GM21576 (cell line): ENCODE results near the gene CPNE8.
A peak's percentile ranks its signal among the peaks of the same experiment; 100 is the strongest.

Experiments
- ATAC-seq: cut with Tn5 transposase; IDR thresholded peaks from one replicate; pipeline ENCODE4 v1.9.1; 2021; ENCODE audit warnings: mild to moderate bottlenecking, moderate library complexity; ENCODE audit not compliant: unreplicated experiment

CPNE8 gene

DNA sequence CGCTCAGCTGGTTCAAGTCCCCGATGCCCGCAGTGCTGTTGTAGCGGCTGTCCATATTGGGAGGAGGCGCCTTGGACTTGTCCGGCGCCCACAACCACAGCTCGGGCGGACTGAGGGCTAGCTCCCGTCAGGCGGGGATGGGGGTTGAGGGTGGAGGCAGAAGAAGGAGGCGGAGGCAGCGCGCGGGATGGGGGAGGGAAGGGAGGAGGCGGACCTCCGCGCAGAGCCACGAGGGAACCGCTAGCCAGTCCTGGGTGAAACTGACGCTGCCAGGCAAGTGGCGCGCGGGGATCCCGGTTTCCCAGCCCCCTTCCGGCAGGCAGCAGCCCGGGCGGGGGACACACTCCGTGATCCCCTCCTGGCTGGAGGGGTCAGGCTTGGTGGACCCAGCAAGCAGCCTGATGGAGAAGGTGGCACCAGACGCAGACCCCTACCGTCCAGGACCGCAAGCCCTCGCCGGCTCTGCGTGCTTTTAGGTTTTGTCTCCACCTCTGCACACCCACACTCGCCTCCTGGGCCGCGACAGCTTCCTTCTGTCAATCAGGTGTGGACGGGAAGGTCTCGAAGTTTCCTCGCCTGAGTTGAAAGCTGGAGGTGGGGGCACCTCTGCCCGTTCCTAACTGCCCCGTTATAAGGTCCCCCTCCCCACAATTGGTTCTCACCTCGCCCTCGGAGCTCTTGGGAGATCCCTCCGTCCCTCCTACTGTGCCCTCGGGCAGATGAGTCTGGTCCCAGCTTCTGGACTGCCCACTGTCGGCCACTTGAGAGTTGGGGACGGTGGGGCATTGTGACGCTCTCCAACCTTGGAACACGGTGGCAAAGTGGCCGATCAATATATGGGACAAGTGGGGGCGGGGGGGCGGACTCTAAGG, at the start of gene CPNE8:
Gene CPNE8, minus strand, starts transcription at position 112 of the 872 bp plus-strand sequence. Its CDS starts 57 bp downstream, at position 55.
- peak; percentile 54 for ATAC-seq

DNA sequence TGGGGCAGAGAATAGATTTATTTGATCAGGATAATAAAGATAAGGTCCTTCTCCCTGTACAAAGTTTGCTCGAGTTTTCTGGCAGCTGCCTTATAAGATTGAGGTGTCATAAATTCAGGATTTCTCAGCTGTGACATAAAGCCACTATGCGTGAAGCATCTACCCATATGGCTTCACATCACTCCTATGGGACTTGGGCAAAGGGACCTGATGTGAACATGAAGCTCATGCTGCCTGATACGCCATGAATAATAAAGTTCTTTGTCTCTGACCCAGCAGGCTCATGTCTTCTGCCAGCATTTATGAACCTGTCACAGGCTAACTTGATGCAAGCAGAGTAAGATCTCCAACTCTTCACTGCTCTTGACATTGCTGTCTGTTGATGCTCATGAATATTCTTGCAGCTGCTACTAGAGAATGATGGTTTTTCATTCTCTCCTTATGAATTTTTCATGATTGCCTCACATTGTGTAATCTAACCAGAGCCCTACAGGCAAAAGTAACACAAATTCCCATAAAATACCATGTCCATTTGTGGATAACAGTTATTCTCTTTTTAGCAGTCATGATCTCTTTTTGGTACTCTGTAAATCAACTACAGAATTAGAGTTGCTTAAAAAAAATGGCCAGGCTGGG, 49.0 kb upstream of the CPNE8 start:
- ATAC-seq = no peak

DNA sequence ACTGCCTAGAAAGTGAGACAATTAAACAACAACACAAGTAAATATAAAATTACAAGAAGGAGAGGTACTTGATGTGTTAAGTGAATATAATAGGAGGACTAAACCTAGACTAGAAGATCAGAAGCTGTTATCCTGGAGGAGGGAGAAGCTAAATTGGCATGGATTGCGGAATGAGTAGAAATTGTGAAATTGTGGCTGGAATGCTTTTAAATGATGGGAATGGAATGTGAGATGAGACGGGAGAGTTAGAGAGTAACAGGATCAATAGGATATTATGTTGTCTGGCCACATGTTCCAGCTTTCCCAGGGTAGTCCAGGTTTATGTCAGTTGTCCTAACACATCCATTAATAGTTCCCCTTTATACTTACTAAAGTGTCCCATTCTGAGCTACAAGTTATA, 44.0 kb upstream of the CPNE8 start:
- no peak for ATAC-seq

DNA sequence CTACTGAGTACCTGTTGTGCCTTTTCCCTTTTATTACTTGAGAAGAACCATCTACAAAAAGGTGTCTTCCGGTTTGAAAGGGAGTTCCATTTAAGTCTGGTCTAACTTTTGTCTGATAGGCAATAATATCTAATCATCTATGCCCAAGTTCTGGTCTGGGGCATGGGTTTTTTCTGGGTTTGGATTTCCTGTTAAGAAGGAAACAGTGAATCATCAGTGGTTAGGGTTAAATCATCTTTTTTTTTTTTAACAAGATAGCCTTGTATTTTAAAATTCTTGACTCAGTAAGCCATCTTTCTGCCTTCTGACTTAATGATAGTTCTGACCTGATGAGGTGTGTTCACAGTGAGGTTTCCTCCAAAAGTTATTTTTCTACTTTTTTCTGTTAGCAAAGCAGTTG, 29.3 kb upstream of the CPNE8 start:
- ATAC-seq = no peak

DNA sequence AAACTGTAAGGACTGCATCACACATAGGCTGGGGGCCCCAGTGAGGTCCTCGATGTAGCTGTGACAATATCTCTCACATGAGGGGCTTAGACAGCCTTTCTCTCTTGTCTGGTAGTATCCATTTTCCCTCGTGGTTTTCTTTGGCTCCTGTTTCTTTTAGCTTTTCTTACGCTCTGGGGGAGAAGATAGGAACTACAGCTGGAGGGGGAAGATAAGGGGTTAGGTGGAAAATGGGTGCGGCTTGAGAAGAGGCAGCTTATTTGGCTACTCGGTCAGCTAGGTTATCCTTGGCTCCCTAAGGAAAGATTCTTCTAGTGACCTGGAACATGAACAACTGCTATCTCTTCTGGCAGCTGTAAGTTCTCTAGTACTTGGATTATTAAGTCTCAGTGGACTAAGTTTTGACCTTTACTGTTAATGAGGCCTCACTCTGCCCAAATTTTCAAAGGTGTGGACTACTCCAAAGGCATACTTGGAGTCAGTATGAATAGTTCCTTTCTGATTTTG, 28.7 kb upstream of the CPNE8 start:
- no peak for ATAC-seq

DNA sequence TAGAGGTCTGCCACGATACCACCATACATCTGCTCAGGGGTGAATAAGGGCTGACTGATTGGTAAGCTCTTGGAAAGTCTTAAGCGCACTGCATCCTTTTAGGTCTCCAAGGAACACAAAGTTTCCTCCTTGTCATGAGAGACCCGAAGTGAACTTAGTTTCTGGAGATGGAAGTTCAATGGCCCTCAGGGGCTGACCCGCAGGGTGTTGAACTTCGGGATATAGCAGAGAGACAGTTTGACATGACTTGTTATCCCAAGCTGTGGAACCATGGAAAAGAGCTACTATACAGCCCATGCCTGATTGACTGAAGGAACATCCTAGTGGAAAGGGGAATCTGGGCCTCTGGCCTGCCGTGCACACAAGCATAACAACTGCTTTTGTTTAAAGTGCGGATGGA, 26.9 kb upstream of the CPNE8 start:
- no peak for ATAC-seq

DNA sequence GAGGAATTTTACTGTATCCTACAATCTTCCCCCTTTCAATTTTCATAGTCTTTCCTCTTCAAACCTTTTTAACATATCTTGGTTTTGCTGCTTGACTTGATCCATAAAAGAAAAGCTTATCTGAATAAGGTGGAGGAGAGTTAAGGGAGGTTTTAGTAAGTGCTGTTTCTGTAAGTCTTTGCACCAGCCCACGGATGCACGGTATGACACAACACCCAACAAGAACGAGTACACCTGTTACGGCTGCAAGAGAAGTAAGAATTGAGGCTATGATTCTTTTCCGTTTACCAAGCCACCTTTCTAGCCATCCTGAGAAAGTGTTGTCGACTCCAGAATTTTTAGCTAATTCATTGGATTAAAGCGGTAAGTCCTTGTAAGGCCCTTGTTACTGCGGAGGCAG, 26.1 kb upstream of the CPNE8 start:
- no peak for ATAC-seq

DNA sequence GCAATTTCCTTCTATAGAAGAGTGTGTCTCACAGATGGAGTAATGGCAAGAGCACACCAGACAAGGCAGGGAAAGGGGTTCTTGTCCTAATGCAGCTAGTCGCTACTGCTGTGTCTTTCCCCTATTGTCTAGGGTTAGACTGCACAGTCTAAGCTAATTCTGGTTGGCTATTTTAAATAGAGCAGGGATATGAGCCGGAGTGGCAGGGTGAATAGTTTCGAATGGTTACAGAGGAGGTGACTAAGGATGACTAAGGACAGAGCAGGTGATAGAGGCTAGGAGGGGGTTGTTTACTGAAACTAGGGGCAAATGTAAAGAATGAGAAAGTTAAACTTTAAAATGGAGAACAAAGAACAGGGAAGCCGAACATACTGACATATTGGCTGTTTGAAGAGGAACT, 25.6 kb upstream of the CPNE8 start:
- no peak for ATAC-seq

DNA sequence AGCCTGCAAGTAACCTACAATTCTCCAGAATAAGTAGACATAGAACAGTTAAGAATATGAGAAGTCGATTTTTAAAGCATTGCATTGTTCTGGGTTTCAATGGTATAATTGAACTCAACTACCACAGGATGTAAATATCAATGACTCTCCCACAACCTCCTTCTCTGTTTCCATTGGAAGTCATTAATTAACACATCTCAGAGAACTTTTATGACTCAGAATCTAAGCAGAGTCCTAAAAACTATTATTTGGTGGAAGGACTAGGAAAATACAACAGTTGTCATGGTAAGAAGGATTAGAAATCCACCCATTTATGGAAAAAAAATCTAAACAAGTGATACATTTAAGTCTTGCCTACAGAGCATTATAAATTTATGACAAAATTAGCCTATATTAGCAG, 21.1 kb upstream of the CPNE8 start:
- no peak for ATAC-seq

DNA sequence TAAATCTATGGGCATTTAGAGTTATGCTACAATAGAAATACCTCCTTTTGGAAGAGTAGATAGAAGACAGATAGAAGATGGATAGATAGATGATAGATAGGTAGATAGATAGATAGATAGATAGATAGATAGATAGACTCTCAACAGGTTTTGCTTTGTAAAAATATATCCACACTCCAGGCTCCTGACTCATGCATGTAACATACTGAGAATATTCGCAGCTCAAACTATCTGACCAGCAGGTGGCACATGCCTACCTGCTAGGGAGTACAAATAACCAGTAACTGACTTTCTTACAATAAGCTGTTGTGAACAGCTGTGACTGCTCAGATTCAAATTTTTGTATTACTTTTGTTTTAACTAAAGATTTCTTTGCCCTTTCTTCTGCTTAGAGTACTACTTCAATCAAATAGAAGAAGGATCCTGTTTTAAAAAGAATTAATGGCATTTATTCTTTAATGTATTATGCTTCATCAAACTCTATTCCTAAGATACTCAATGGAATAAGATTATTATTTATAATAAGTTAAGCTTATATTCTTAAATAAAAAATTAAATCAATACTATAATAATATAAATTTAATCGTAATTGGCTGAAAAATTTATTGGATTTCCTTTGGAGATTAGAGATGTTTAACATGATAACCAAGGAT, 15.8 kb upstream of the CPNE8 start:
- ATAC-seq = peak; percentile 89

DNA sequence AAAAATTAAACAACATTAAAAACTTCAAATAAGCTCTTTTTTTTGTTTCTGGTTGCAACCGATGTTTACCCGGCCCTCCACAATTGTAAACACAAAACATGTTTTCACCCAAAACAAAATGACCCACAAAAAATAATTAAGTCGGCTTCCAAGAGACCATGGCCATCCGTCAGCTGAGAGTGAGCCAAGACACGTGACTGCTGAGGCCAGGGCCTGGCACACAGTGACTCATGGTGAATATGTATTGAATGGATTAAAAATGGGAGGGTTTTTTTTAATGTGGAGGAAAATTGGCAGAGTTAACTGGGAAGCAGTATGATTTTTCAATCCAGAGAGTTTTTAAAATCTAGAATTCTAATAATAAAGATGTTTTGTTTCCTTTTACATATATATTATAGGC, 13.8 kb upstream of the CPNE8 start:
- no peak for ATAC-seq

DNA sequence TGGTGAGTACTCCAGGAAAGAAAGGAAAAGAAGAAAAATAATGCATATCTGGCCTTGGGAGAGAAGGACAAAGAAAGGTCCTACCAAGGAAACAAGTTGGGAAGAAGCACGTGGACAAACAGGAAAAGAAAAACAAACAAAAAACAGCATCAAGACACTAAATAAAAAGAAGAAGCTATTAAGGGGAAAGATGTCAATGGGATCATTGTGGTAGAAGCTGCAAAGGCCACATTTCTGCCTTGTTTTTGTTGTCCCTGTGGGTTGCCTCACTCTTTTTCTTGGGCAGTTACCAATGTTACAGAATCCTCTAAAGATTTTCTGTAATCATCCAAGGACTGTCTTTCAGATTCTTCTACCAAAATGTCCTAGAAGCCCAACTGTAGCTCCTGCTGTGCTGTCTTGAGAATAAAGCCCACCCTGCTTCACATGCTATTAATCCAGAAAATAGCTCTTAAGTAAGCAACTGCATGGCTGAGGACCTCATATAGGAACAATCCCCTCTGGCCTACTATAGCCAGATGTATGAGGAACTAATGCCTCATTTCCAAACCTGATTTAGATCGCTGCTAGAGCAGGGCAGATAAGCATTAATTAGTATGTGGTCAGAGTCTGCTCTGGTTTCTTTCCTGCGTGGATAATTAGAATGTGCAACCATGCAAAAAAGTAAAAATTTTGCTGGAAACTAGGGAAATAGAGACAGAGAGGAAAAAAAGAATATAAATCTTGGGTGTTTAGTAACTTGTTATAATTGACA, 10.2 kb upstream of the CPNE8 start:
- ATAC-seq = no peak

DNA sequence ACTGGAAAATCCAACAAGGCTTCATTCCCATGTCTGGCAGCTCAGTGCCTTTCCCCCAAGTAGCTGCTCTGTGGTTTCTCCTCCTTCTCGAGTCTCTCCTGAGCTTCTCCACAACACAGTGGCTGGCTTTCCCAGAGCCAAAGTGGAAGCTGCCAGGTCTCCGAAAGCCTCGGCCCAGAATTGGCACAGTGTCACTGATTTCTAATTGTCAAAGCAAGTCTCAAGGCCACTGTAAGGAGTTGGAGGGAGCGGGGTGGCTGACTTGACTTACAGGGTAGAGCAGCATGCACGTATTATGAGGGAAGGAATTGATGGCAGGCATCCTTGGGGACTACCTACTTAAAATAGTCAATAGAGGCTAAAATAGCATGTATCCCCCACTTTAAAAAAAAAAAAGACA, 6.7 kb upstream of the CPNE8 start:
- ATAC-seq = no peak

DNA sequence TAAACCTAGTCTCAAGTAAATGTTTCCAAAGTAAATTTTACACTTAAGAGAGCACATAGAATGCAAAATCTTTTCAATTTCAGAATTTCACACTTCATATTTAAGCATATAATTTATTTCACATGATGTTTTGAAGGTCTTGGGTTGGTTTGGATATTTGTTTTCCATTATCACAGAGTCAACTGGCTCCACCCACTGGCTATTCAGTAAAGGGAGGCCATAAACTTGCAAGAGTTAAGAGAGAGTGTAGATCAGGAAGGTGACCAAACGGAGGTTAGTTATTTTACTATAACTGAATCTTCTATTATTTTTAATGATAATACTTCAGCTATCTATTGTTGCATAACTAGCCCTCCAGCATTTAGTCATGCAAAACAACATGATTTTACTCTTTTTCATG, 6.2 kb upstream of the CPNE8 start:
- no peak for ATAC-seq

DNA sequence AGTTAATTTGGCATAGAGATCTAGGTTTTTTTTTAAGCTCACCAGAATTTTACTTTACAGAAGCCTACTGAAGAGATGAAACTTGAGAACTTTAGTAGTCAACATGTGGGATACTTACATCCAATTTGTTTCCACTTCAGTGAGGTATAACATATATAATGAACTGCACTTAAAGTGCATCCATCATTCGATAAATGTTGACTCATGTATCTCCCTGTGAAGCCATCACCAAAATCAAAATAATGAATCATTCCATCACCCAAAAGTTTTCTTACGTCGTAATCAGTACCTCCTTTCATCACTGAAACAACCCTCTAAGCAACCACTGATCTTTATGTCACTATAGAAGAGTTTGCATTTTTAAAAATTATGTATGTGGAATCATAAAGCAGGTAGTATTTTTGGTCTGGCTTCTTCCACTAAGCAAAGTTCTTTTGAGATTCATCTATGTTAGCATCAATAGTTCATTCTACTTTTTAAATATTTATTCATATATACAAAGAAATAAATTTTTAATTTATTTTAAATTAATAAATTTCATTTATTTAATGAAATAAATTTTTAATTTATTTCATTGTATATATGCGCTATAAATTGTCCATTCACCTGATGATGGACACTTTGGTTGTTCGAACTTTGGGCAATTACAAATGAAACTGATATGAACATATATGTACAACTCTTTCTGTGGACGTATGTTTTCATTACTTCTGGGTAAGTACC, 2.0 kb upstream of the CPNE8 start:
- ATAC-seq = no peak

DNA sequence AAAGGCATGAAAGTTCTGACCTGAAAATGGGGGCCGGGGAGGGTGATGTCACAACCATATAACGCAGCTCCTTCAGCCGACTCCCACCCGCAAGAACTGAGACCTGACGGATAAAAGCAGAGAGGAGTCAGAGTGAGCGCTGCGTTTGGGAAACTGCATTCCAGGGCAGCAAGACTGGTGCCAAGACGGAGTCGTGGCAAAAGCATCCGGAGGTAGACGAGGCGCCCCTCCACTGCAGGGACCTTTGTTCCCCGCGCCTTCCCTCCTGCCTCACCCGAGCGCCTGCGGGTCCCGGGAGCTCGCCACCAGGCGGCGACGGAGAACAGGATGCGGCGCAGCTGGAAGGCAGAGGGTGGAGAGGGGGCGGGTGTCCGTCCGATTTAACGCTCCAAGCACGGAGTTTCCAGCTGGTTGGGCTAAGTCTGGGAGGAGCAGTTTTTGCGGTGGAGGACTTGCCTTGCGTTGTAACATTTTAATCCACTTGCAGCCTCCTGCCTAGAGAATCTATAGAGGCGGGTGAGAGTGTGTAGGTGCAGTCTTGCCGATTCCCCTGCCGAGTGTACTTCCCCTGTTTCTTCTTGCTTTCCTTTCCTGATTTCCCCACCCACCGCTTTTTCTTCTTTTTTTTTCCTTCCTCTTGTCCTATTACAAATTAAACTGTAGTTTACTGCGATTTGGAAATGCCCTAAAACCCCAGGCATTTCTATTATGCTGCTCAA, 1.2 kb upstream of the CPNE8 start:
- peak; percentile 54 for ATAC-seq

DNA sequence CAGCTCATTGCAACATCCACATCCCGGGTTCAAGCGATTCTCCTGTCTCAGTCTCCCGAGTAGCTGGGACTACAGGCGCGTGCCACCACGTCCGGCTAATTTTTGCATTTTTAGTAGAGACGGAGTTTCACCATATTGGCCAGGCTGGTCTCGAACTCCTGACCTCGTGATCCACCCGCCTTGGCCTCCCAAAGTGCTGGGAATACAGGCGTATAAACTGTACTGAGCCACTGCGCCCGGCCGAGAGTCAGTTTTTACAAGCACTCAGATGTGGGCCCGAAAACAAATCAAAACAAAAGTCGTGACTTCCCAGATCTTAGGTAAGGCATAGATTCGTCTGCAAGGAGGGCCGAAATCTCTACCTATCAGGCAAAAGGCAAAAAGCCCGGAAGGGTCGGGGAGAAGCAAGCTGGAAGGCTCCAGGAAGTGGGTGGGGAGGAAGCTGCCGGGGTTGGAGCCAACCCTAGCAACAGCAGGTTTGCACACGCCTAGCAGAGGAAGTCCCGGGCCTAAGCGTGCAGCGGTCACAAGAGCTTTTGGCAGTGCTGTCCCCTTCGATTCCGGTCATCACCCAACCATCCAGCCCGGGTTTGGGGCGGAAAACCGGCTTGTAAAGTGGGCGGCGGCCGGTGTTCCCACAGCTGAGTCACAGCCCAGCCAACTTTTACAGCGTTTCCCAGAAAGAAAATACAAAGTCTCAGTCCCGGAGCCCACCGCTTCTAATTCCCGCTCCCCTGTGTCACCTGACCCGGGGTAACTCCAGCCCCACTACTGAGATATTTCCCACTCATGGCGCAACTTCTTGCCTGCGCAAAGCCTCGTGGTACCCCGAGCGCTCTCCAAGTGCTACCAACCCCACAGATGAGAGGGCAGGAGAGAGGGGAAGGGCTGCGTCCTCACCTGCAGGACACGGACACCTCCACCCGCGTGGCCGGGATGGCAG, 583 bp downstream of the CPNE8 start:
- peak; percentile 62 for ATAC-seq

DNA sequence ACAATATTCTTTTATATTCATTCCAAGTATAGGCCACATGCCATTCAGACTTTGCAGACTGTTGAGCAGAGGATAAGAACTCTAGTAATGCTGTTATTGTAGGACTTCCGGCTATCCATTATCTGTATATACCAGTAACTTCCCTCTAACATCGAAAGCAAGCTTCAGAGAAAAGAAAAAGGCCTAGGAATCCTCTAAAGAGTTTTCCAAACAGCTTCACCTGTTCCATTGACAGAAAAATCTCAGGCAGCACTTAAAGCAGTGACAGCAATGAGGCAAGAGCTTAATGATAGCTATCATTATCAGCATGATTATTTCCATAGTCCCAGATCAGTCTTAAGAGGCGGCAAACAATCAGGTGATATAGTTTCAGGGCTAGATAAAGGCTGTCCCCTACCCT, 1.8 kb downstream of the CPNE8 start:
- ATAC-seq = no peak
